ENCODE results near the gene PNKP. TPM values are rescaled to one million over a fixed set of nuclear protein-coding genes. Genes with fewer than 3 reads are reported as not detected.

Gene PNKP
- total RNA-seq, 1 donor from 2014 or later = 31.5 TPM

GRCh38 chr19:49876422-49877019 is 9.1 kb upstream of the PNKP start:
- DNase-seq (ENCODE audit: low spot score) = peak; percentile 99

GRCh38 chr19:49875857-49876421 is 8.6 kb upstream of the PNKP start:
- DNase-seq (ENCODE audit: low spot score) = peak; percentile 79

- no peak for DNase-seq (ENCODE audit: low spot score)
Measured at GRCh38 chr19:49875177-49875576, 7.8 kb upstream of the PNKP start.

DNA sequence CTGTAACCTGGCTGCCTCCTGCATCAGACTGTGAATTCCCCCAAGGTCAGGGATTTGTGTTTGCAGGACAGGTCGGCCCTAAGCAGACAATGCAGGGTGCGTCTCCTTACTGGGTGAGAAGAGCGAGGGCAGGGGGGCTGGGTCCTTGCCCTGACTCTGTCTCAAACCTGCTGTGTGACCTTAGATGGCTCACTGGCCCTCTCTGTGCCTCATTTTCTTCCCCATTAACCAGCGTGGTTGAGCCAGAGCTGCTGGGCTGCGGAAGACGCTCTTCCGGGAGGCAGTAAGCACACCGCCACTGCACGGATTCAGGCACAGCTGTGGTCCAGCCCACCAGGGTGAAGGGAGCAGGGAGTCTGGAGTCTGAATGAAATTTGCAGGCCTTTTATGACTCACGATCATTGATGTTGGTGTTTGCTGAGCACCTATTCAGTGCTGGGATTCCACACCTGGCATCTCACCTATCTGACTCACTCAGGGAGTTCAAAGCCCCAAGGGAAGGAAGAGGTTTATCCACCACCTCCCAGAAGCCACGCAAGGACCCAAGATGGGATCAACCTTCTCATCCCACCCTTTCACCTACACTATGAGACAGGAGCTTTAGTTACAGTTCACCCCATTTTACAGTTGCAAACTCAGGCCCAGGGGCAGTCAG is 7.3 kb upstream of the PNKP start:
- DNase-seq (ENCODE audit: low spot score) = no peak

GRCh38 chr19:49873834-49874233 is 6.5 kb upstream of the PNKP start:
- no peak for DNase-seq (ENCODE audit: low spot score)

DNA sequence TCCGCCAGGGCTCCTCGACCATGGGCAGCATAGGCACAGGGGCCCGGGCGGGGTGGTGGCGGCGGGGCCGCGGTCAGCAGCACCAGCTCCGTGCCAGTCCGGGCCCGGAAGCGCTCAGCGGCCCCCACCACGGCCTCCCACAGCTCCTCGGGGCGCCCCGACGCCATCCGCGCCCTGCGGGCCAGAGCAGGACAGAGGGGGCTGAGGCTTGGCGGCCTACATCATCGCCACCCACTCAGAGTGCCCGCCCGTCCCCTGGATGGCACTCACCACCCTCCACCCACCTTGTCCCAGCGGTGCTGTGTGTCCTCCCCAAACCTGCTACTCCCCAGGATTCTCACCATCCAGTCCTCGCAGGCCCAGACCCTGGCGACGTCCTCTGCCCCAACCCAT is 5.7 kb upstream of the PNKP start:
- DNase-seq (ENCODE audit: low spot score) = no peak

GRCh38 chr19:49872245-49873128 is 5.1 kb upstream of the PNKP start:
- DNase-seq (ENCODE audit: low spot score) = no peak

DNA sequence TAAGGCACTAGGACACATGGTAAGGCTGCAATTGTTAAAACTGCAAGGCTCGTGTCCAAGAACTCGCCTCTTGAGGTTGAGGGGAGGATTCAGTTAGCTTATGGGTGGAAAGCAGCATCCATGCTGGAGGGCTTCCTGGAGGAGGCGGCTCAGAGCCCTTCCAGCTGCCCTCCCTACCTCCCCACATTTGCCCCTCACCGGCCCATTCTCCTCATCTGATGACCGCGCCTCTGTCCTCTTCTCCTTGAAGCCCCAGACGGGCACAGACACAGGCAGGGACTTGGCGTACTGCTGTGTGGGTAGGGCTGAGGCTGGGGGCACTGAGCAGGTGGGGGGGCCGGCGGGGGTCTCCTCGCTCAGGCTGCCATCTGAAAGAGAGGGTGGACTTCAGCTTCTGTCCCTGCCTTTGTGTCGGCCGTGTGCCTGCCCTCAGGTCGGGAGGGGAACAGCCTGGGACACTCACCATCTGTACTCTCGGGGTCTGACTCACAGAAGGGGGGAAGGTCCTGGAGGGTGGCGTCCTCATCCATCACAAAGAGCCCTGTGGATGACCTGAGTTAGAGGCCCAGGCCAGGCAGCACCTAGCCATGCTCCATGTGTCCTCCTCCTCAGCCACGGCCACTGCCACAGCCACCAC is 4.1 kb upstream of the PNKP start:
- DNase-seq (ENCODE audit: low spot score) = no peak

DNA sequence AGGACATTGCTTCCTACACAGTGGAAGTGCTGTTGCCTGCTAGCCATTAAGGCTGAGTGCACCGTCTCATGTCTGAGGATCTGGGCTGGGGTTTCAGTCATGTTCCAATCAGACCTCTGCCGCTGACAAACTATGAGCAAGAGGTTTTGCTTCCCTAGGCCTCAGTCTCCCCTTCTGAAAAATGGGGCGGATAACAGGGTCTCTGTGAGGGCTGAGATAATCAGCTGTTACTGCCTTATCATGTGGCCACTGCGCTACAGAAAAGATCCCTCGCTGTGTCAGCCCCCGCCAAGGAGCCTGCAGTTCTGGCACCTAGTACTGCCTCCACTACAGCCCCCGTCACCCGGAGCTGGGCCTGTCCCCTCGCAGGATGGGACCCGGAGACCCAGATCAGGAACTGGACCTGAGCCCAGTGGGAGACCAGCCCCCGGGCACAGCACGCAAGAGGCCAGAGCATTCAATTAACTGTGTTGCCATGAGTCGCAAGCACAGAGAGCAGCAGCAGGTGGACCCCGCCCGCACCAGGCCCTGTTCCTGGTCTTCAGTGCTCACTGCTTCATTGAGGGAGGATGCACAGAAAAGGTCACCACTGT is 3.0 kb upstream of the PNKP start:
- no peak for DNase-seq (ENCODE audit: low spot score)

DNA sequence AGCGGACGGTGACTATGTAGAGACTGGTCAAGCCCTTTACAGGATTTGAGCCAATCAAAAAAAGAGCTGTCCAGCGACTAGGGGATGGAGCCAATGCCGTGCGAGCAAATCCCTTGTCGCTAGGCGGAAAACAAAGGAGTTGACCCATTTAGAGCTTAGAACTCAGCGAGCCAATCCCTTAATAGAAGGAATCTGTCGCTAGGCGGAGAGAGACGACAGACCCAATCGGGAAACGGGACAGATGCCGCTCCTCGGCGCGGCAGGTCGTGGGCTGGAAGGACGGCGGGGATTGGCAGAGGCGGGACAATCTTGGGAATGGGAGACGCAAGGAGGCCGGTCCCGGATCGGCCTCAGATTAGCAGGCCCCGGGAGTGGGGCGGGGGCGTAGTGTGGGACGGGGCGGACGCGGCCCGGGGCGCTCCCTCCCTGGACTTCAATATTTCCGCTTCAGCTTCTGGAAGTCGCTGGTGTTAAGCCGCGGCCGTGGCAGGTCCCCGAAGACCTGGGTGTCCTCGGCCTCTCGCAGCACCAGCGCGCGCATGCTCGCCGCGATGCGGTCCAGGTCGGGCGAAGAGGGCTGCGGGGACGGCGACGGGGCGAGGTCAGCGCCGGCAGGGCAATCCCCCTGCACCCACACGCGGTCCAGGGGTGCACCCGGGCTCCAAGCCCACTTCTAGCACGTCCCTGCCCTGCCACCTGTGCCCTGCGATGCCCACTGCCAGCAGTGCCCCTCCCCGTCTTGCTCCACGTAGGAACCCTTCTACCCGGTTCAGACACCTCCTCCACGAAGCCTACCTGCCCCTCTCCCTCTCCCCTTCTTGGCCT is 2.3 kb upstream of the PNKP start:
- peak; percentile 100 for DNase-seq (ENCODE audit: low spot score)

DNA sequence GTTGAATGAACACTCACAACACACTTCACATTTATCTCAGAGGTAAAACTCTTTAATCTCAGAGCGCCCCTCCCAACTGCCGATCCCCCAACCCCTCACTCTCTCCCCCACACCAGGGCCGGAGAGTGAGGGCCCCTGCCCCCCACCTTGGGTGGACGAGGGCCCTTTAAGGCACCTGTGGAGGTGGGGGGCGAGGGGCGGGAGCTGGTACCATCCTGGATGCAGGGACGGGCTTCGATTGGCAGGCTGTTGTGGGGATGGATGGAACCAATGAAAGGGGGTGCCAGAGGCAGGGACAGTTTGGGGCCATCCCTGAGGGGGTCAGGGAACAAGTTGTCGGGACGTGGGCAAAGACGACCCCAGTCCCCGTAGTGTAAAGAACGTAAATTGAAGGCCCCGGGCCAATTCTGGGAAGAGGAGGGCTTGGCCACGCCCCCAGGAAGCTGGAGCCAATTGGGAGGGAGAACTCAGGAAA is 1.7 kb upstream of the PNKP start:
- DNase-seq (ENCODE audit: low spot score) = no peak

DNA sequence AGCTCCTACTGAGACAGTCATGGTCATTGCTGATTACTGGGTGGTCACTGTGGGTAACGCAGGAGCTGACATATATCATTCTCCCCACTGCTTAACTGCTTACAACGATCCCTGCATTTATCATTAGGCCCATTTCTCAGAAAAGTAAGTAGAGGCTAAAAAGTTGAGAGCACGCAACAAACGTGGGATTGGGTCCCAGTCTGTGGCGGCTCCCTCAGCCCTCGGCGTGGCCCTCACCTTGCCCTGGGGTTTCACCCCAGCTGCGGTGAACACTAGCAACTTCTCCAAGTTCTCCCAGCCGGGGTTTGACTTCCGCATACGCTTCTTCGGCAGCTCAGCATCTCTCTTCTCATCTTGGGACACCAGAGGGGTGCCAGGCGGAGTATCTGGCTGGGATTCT is 2.5 kb downstream of the PNKP start:
- DNase-seq (ENCODE audit: low spot score) = no peak

DNA sequence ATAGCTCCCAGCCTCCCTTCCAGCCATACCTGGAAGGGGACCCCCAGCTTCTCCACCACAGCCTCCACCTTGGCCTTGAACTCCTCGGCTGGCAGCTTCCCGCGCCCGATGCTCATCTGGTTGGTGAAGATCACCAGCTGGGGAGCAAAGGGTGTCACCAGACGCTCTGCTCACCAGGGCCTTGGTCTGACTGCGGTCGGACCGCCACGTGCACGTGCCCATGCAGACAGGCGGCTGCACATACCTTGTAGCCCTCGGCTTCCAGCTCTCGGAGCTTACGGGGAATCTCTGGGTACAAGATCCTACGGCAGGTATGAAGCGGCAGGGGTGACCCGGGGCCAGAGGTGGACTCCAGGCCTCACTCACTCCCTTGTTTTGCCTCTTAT is 3.4 kb downstream of the PNKP start:
- DNase-seq (ENCODE audit: low spot score) = no peak

DNA sequence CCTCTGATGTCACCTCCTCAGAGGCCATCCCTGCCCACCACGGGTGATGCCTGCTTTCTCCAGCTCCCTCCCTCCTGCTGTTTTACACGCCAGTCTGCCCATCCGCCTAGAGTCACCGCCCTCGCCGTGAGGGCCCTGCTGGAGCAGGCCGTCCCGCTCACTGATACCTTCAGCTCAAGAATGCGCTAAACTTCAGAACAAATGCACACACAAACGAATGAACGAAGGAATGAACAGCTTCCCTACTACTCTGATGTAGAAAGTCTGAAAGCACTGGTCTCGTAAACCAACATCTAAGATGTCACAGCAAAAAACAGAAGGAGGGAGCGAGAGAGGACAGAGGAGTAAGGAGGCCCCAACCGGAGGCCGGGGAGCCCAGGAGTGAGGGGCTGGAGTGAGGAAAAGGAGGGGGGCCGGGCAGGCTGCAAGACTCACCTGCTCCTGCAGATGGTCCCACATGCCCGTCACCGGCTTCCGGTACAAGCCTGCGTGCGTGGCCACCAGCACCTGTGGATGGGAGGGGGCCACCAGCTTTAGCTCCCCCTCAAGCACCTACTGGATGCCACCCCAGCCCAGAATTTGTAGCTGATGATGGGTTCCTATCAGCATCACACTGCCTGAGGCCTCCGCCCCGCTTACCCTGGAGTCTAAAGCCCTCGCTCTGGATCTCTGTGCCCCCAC is 4.0 kb downstream of the PNKP start:
- no peak for DNase-seq (ENCODE audit: low spot score)

- no peak for DNase-seq (ENCODE audit: low spot score)
Measured at GRCh38 chr19:49862391-49863253, 4.8 kb downstream of the PNKP start.

GRCh38 chr19:49861541-49862378 is 5.6 kb downstream of the PNKP start:
- no peak for DNase-seq (ENCODE audit: low spot score)

DNA sequence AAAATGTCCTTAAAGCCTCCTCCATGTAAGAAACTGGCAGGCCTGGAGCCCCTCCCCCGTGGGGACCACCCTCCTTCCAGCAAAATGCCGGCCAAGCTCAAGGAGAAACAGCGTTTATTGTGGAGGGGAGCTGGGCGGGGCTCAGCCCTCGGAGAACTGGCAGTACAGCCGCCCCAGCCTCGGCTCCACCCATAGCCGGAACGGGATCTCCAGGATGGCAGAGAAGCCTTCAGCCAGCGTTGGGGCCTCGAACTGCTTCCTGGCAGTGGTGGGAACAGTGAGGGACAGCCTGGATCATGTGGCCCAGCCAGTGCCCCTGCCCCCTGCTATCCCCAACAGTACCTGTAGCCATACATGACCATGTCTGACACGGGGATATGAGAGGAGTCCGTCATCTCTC is 6.3 kb downstream of the PNKP start:
- peak; percentile 57 for DNase-seq (ENCODE audit: low spot score)
